Limb (tissue), 2 donors: Measurements from ENCODE around the gene TUBA3E.
"Not testable (repeated sequence)": the region's sequence is repeated elsewhere in the genome, so short reads cannot be mapped to it uniquely, and the experiment has no call there.

Source experiments
- DNase-seq, 2 donors: peaks; one replicate each; pipeline ENCODE4 v3.0.0-alpha.2; 2016; ENCODE audit errors: extremely low spot score in 2 of 2

The TUBA3E gene

GRCh38 chr2:130145006-130145414, 53.2 kb downstream of the TUBA3E start, which contains the start of gene CCDC74B:
Gene CCDC74B, minus strand, starts transcription at chr2:130145112. Its CDS starts 116 bp downstream, at chr2:130144996.
- DNase-seq: peak in 1 of 2 donors; percentile 47

- not testable (repeated sequence) for DNase-seq
Observed at GRCh38 chr2:130143266-130144039, 54.8 kb downstream of the TUBA3E start.

- not testable (repeated sequence) for DNase-seq
Observed at GRCh38 chr2:130142396-130143265, 55.6 kb downstream of the TUBA3E start.
